22Rv1 (cell line): ENCODE data around the gene BICC1.

Source experiments
- CTCF ChIP-seq: fragments of 450-650 bp; IDR thresholded peaks from 2 replicates; pipeline ENCODE4 v1.5.1; 2017; ENCODE audit warnings: mild to moderate bottlenecking
- ZFX ChIP-seq: fragments of 450-650 bp; IDR thresholded peaks from 2 replicates; pipeline ENCODE4 v1.6.1; 2017; ENCODE audit warnings: antibody characterized with exemption, borderline replicate concordance

- TF ChIP-seq CTCF (no peak), ZFX (no peak)
Observed at GRCh38 chr10:58734116-58734515, 221.4 kb downstream of the BICC1 start.
